H1 (cell line): ENCODE results near the gene NCKIPSD. TPM values are rescaled to one million over a fixed set of nuclear protein-coding genes. Genes with fewer than 3 reads are reported as not detected.

Experiments used
- CTCF ChIA-PET: fragments of 300-600 bp; sonication (Branson Sonifier 250); formaldehyde crosslinking; loops from one replicate; lab custom pipeline; 2021; ENCODE audit not compliant: partially characterized antibody; lab: Charles Lee
- POLR2A ChIA-PET: fragments of 300-600 bp; sonication (Branson Sonifier 250); formaldehyde crosslinking; loops from one replicate; lab custom pipeline; 2021; ENCODE audit warnings: inconsistent platforms; ENCODE audit not compliant: partially characterized antibody; lab: Charles Lee
- DNase-seq, 2 experiments: peaks; one replicate each; pipeline versions ENCODE4 v3.0.0 to v3.0.0-alpha.2; 2010 to 2022; ENCODE audit warnings: low spot score in 2 of 2, low read depth in 1 of 2, mixed read lengths in 1 of 2
- FAIRE-seq: peaks from 2 replicates; lab custom pipeline; 2011; peaks lifted over from hg19 to GRCh38; lab: Jason Lieb, UNC
- H2AFZ ChIP-seq: 2 replicates; pipeline ENCODE4 v1.8.1; 2012; ENCODE audit warnings: low read length, inconsistent platforms
- H2AK5ac ChIP-seq: 2 replicates; pipeline ENCODE4 v1.6.1; 2013; ENCODE audit warnings: low read depth, low read length
- H2BK120ac ChIP-seq: replicated peaks from 2 replicates; pipeline ENCODE3; 2013; ENCODE audit warnings: low read depth, low read length, inconsistent platforms
- H2BK12ac ChIP-seq: 2 replicates; pipeline ENCODE4 v1.6.1; 2013; ENCODE audit warnings: low read depth, low read length
- H2BK15ac ChIP-seq: 2 replicates; pipeline ENCODE4 v1.6.1; 2013; ENCODE audit warnings: low read length
- H2BK20ac ChIP-seq: 2 replicates; pipeline ENCODE4 v1.6.1; 2013; ENCODE audit warnings: low read length
- H2BK5ac ChIP-seq: 2 replicates; pipeline ENCODE4 v1.6.1; 2013; ENCODE audit warnings: low read depth, low read length
- H3K14ac ChIP-seq: 2 replicates; pipeline ENCODE4 v1.6.1; 2013; ENCODE audit warnings: inconsistent platforms; ENCODE audit not compliant: insufficient read length
- H3K18ac ChIP-seq: 2 replicates; pipeline ENCODE4 v1.6.1; 2013; ENCODE audit warnings: low read length; ENCODE audit errors: extremely low read depth
- H3K23ac ChIP-seq: 2 replicates; pipeline ENCODE4 v1.6.1; 2013; ENCODE audit warnings: inconsistent platforms; ENCODE audit not compliant: insufficient read length
- H3K23me2 ChIP-seq: 2 replicates; pipeline ENCODE4 v1.6.1; 2013; ENCODE audit warnings: low read depth, low read length
- H3K27ac ChIP-seq: 2 replicates; pipeline ENCODE4 v1.6.1; 2011; ENCODE audit warnings: low read depth, low read length, inconsistent platforms
- H3K27me3 ChIP-seq, 4 experiments: replicated peaks in 1 of 4; 1 replicate in 1 of 4; 2 replicates in 3 of 4; pipeline versions ENCODE4 v1.6.1 to v1.8.1; 2011 to 2013; ENCODE audit warnings: low read length in 3 of 4, mild to moderate bottlenecking in 3 of 4, inconsistent platforms in 2 of 4, mixed read lengths in 2 of 4, moderate library complexity in 1 of 4; ENCODE audit not compliant: control insufficient read depth in 3 of 4, insufficient read depth in 3 of 4; ENCODE audit errors: extremely low read depth in 1 of 4
- H3K36me3 ChIP-seq, 4 experiments: 2 replicates each; pipeline versions ENCODE4 v1.6.1 to v1.8.1; 2011 to 2013; ENCODE audit warnings: mild to moderate bottlenecking in 4 of 4, low read length in 3 of 4, moderate library complexity in 2 of 4, control low read depth in 1 of 4, inconsistent platforms in 1 of 4; ENCODE audit not compliant: insufficient read depth in 4 of 4, control insufficient read depth in 2 of 4
- H3K4ac ChIP-seq: replicated peaks from 2 replicates; pipeline ENCODE3; 2013; ENCODE audit warnings: low read length, low read depth, mixed read lengths, inconsistent platforms; ENCODE audit not compliant: insufficient read length
- H3K4me1 ChIP-seq, 4 experiments: replicated peaks in 1 of 4; 1 replicate in 1 of 4; 2 replicates in 3 of 4; pipeline versions ENCODE4 v1.6.1 to v1.8.1; 2011 to 2013; ENCODE audit warnings: low read length in 3 of 4, inconsistent platforms in 2 of 4, mixed read lengths in 1 of 4; ENCODE audit not compliant: insufficient read depth in 4 of 4, control insufficient read depth in 3 of 4
- H3K4me2 ChIP-seq, 2 experiments: 2 replicates each; pipeline versions ENCODE4 v1.6.1 to v1.8.1; 2011 to 2013; ENCODE audit warnings: low read depth in 2 of 2, low read length in 2 of 2, control low read depth in 1 of 2, inconsistent platforms in 1 of 2, mild to moderate bottlenecking in 1 of 2; ENCODE audit not compliant: insufficient read depth in 1 of 2
- H3K4me3 ChIP-seq, 4 experiments: fragments of 200-600, 300-600 bp in 1 of 4; sonication (generic), shearing (Covaris generic), sonication (Bioruptor Twin) in 1 of 4; 2 replicates each; pipeline versions ENCODE4 v1.5.1 to v1.8.1; 2011 to 2016; ENCODE audit warnings: low read length in 4 of 4, low read depth in 3 of 4, control low read depth in 2 of 4, inconsistent platforms in 2 of 4, mild to moderate bottlenecking in 2 of 4, mixed read lengths in 1 of 4, moderate library complexity in 1 of 4; ENCODE audit not compliant: insufficient read depth in 2 of 4; ENCODE audit errors: extremely low read depth in 1 of 4
- H3K56ac ChIP-seq: replicated peaks from 2 replicates; pipeline ENCODE3; 2013; ENCODE audit warnings: low read depth, mild to moderate bottlenecking, mixed read lengths, low read length, inconsistent platforms; ENCODE audit not compliant: insufficient read length
- H3K79me1 ChIP-seq: 2 replicates; pipeline ENCODE4 v1.6.1; 2013; ENCODE audit warnings: low read depth, low read length, control low read depth
- H3K79me2 ChIP-seq, 2 experiments: 2 replicates each; pipeline versions ENCODE4 v1.6.1 to v1.8.1; 2012 to 2013; ENCODE audit warnings: low read length in 2 of 2, mild to moderate bottlenecking in 2 of 2, inconsistent platforms in 1 of 2; ENCODE audit not compliant: insufficient read depth in 2 of 2, control insufficient read depth in 1 of 2
- H3K9ac ChIP-seq, 4 experiments: replicated peaks in 1 of 4; 1 replicate in 1 of 4; 2 replicates in 3 of 4; pipeline versions ENCODE4 v1.6.1 to v1.8.1; 2011 to 2013; ENCODE audit warnings: low read depth in 3 of 4, low read length in 3 of 4, control low read depth in 2 of 4, mild to moderate bottlenecking in 2 of 4, moderate library complexity in 2 of 4, inconsistent platforms in 1 of 4; ENCODE audit errors: extremely low read depth in 1 of 4
- H3K9me3 ChIP-seq, 2 experiments: 2 replicates each; pipeline versions ENCODE4 v1.6.1 to v1.8.1; 2012 to 2013; ENCODE audit warnings: mild to moderate bottlenecking in 2 of 2, moderate library complexity in 2 of 2, control low read depth in 1 of 2, inconsistent platforms in 1 of 2, low read depth in 1 of 2, low read length in 1 of 2, mixed read lengths in 1 of 2; ENCODE audit not compliant: insufficient read depth in 2 of 2
- H4K20me1 ChIP-seq, 2 experiments: replicated peaks in 1 of 2; 2 replicates each; pipeline versions ENCODE3 to v1.8.1; 2011 to 2013; ENCODE audit warnings: inconsistent platforms in 2 of 2, low read length in 2 of 2, mild to moderate bottlenecking in 1 of 2; ENCODE audit not compliant: insufficient read depth in 2 of 2, control insufficient read depth in 1 of 2
- H4K5ac ChIP-seq: 2 replicates; pipeline ENCODE4 v1.6.1; 2013; ENCODE audit warnings: low read length, low read depth, mixed read lengths, inconsistent platforms; ENCODE audit not compliant: insufficient read length
- H4K8ac ChIP-seq: 2 replicates; pipeline ENCODE4 v1.8.0; 2013; ENCODE audit warnings: mild to moderate bottlenecking, moderate library complexity, low read length, inconsistent platforms; ENCODE audit not compliant: insufficient read depth; ENCODE audit errors: extremely low read depth
- H4K91ac ChIP-seq: replicated peaks from 2 replicates; pipeline ENCODE3; 2013; ENCODE audit warnings: low read length, mixed read lengths, inconsistent platforms; ENCODE audit not compliant: insufficient read length
- ATF2 ChIP-seq: IDR thresholded peaks from 2 replicates; pipeline ENCODE4 v1.6.1; 2012; ENCODE audit warnings: low read length, inconsistent platforms
- NRF1 ChIP-seq: IDR thresholded peaks from 2 replicates; pipeline ENCODE4 v1.6.1; 2011; ENCODE audit warnings: mild to moderate bottlenecking, low read depth, low read length, improper control_type of control experiment
- RFX5 ChIP-seq: IDR thresholded peaks from 2 replicates; pipeline ENCODE4 v1.6.1; 2011; ENCODE audit warnings: low read depth, low read length, improper control_type of control experiment, borderline replicate concordance
- SAP30 ChIP-seq: fragments of 300-600 bp; sonication (generic); IDR thresholded peaks from 2 replicates; pipeline ENCODE4 v1.7.1; 2012; ENCODE audit warnings: low read length, moderate library complexity, mild to moderate bottlenecking, inconsistent platforms; ENCODE audit not compliant: insufficient read depth, insufficient replicate concordance
- SP1 ChIP-seq: IDR thresholded peaks from 2 replicates; pipeline ENCODE4 v1.6.1; 2011; ENCODE audit warnings: low read depth, low read length
- SUZ12 ChIP-seq: fragments of 200-600 bp; sonication (generic); IDR thresholded peaks from 2 replicates; pipeline ENCODE4 v1.6.1; 2012; ENCODE audit warnings: mild to moderate bottlenecking, inconsistent platforms, low read length, moderate library complexity, mixed read lengths
- TAF1 ChIP-seq: IDR thresholded peaks from 2 replicates; pipeline ENCODE4 v1.6.1; 2011; ENCODE audit warnings: mild to moderate bottlenecking, low read depth, low read length
- WGBS, 2 experiments: shearing (Covaris generic) in 1 of 2; methylation state at CpG; one replicate each; pipeline versions ENCODE4 v1.1.6 to v1.1.7; 2013 to 2015; ENCODE audit warnings: low lambda C conversion rate in 2 of 2, mixed read lengths in 2 of 2, inconsistent platforms in 1 of 2, low coverage in 1 of 2, missing lambda C conversion rate in 1 of 2; ENCODE audit not compliant: insufficient replicate concordance in 2 of 2, insufficient coverage in 1 of 2, insufficient read length in 1 of 2; ENCODE audit errors: extremely low coverage in 1 of 2, missing lambda C conversion rate in 1 of 2; 5-methylcytosine and 5-hydroxymethylcytosine counted together
- polyA plus RNA-seq, 7 experiments: library from polyadenylated mRNA; depleted of rRNA in 3 of 7; stranded (reverse) in 5 of 7; unstranded in 2 of 7; fragments of >200 nt in 5 of 7; fragments of 200-250 nt in 2 of 7; gene quantifications; 1 replicate in 5 of 7; 2 replicates in 1 of 7; 4 replicates in 1 of 7; pipeline versions ENCODE4 v1.2.1 to v1.2.3, GENCODE V29; 2011 to 2013; ENCODE audit warnings: missing spikeins in 2 of 7, mixed read lengths in 2 of 7
- total RNA-seq: library from RNA; stranded (reverse); fragmentation: NEBNext Ultra II Directional; extraction: Animal tissue kit (Norgen Biotek cat#: 25700); gene quantifications from 2 replicates; pipeline ENCODE4 v1.2.1, GENCODE V29; 2021

Gene NCKIPSD
- total and polyA plus RNA-seq, 2 of the 8 experiments (the other 6 are each of a cell fraction or from before 2014, with no cell fraction given), result 34.7 to 91.8 TPM

DNA sequence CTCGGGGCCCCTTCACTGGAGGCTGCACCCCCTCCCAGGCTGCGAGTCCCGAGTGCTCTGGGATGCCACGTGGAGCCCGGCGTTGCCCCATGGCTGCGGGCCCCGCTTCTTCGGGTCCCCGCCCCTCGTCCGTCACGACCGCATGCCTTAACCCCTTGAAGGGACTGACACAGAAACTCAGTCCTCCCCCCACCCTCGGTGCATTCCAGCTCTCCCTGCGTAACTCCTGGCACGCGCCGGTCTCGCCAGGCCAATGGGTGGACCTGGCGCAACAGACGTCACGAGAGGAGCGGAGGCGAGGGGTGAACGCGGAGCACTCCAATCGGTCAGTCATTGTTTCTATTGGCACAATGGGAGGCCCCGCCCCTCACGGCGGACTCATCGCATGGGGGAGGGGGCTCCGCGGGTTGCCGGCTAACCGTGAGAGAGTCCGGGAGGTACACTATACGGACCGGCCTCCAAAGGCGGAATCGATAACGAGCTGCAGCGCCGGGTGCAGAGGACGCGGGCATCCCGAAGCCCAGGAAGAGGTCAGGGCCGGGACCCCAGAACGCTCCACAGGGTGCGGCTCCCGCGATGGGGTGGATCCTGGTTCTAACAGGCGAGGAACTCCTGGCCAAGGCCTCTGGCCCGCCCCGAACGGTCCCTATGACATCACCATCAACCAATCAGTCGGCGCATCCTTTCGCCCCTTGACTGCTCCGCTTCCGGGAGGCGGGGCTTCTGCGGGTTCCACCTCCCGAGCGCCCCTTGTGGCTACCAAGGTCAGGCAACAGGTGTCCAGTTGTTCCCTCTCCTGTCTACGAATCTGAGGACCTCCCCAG is 22.0 kb downstream of the NCKIPSD start:
- Histone ChIP-seq H3K27me3 (0 out of 7 replicates have a peak, but pooled peaks cover 0 to 4% (median 0%) of the 10 kb centered on the region in 4 experiments), H3K79me2 (no peaks in the 10 kb centered on the region), H2BK120ac (peak overlapping the region; percentile 51), H3K4me1 (peaks cover 0 to 11% (median 7%) of the 10 kb centered on the region in 4 experiments; a peak in 5 of 7 replicates), H2BK5ac (peak overlapping the region; percentile 95), H4K8ac (peak overlapping the region; percentile 100; the same call in 1 of the 2 replicates), H3K4ac (peak overlapping the region; percentile 47), H2AK5ac (0 out of 2 replicates have a peak overlapping the region, but pooled peaks have one; percentile 18), H4K91ac (peak overlapping the region; percentile 93), H3K56ac (peak overlapping the region; percentile 65), H3K27ac (peak overlapping the region; percentile 97), H4K20me1 (peaks cover 7 to 21% of the 10 kb centered on the region in 2 experiments), H4K5ac (peak overlapping the region; percentile 95), H3K14ac (no peak overlapping the region), H3K23ac (no peak overlapping the region), H3K36me3 (peaks cover 0 to 13% (median 1%) of the 10 kb centered on the region in 4 experiments; a peak in 4 of 8 replicates), H2BK12ac (peak overlapping the region; percentile 97; the same call in 1 of the 2 replicates), H3K4me3 (peak overlapping the region; percentile 73 to 84 (median 82)), H3K4me2 (peak overlapping the region; percentile 77 to 85), H3K9ac (peak overlapping the region; percentile 62 to 97 (median 96)), H2AFZ (no peak overlapping the region), H2BK20ac (no peak overlapping the region), H3K79me1 (peaks cover 2% of the 10 kb centered on the region; the same call in 1 of the 2 replicates), H3K23me2 (peaks cover 12% of the 10 kb centered on the region; the same call in 1 of the 2 replicates), H3K18ac (peak overlapping the region; percentile 97), H3K9me3 (no peaks in the 10 kb centered on the region), H2BK15ac (peak overlapping the region; percentile 95; the same call in 1 of the 2 replicates)
- ChIA-PET POLR2A (interaction anchor here (0.5 to 11.1 kb wide), 41 partner anchors 12 to 1478 kb away, joined by 3 to 175 read pairs (median 5); partner anchors contain the start of genes CCDC51, IP6K2, NCKIPSD and NDUFAF3), CTCF (interaction anchor here (0.6 to 5.2 kb wide), 19 partner anchors 11 to 352 kb away, joined by 3 to 27 read pairs (median 4); partner anchors contain the start of genes NCKIPSD, PRKAR2A and SLC26A6)
- WGBS, 2 experiments, result 2% methylated on average over 65 of the region's 66 CpGs; no CpG with 5 or more reads in 1 of the 2 experiments
- DNase-seq (peak; percentile 99), FAIRE-seq (peak; percentile 89)
- TF ChIP-seq ATF2 (peak; percentile 100), SUZ12 (no peak), RFX5 (peak; percentile 49; the same call in 1 of the 2 replicates), SAP30 (no peak), TAF1 (peak; percentile 77), NRF1 (peak; percentile 29; the same call in 1 of the 2 replicates), SP1 (peak; percentile 81; the same call in 1 of the 2 replicates)
